Thoracic aorta (tissue), 2 donors: ENCODE data around the gene RAD51C. TPM values are rescaled to one million over a fixed set of nuclear protein-coding genes. Genes with fewer than 3 reads are reported as not detected.

Experiments
- ATAC-seq: fragments of 150-250 bp; one replicate; pipeline ENCODE4 v1.8.0; 2017; ENCODE audit warnings: low read depth; ENCODE audit not compliant: insufficient number of reproducible peaks, low FRiP score
- DNase-seq: peaks from one replicate; pipeline ENCODE4 v3.0.0-alpha.2; 2020; ENCODE audit warnings: low spot score
- H3K27ac ChIP-seq, 2 donors: fragments of 200-600 bp; sonication (generic); 1 replicate in 1 of 2; 2 replicates in 1 of 2; pipeline ENCODE4 v1.5.1; 2016; ENCODE audit warnings: mild to moderate bottlenecking in 2 of 2, moderate library complexity in 2 of 2
- H3K27me3 ChIP-seq: fragments of 200-600 bp; sonication (generic); replicated peaks from 2 replicates; pipeline ENCODE4 v1.6.0; 2016; ENCODE audit warnings: mild to moderate bottlenecking; ENCODE audit not compliant: insufficient read depth
- H3K36me3 ChIP-seq: fragments of 200-600 bp; sonication (generic); one replicate; pipeline ENCODE4 v1.5.1; 2016
- H3K4me1 ChIP-seq, 2 donors: fragments of 200-600 bp; sonication (generic); 1 replicate in 1 of 2; 2 replicates in 1 of 2; pipeline versions ENCODE4 v1.5.1 to v1.6.0; 2016; ENCODE audit warnings: low read depth in 2 of 2, mild to moderate bottlenecking in 1 of 2; ENCODE audit not compliant: control insufficient read depth in 1 of 2
- H3K4me3 ChIP-seq: fragments of 200-600 bp; sonication (generic); 2 replicates; pipeline ENCODE4 v1.5.1; 2016; ENCODE audit warnings: mild to moderate bottlenecking
- H3K9me3 ChIP-seq: fragments of 200-600 bp; sonication (generic); 2 replicates; pipeline ENCODE4 v1.5.1; 2016
- total RNA-seq, 2 donors: library from RNA; depleted of rRNA; stranded (reverse); fragments of >200 nt; gene quantifications; one replicate each; pipeline versions ENCODE4 v1.1.0 to v1.2.3, GENCODE V29; 2016
- TF ChIP-seq, protein P1 (sequence below): fragments of 200-600 bp; sonication (generic); IDR thresholded peaks from one replicate; pipeline ENCODE4 v1.5.1; 2019; ENCODE audit warnings: antibody characterized with exemption

Gene RAD51C
- total RNA-seq, 2 donors from 2014 or later: 14.6 to 15.4 TPM

DNA sequence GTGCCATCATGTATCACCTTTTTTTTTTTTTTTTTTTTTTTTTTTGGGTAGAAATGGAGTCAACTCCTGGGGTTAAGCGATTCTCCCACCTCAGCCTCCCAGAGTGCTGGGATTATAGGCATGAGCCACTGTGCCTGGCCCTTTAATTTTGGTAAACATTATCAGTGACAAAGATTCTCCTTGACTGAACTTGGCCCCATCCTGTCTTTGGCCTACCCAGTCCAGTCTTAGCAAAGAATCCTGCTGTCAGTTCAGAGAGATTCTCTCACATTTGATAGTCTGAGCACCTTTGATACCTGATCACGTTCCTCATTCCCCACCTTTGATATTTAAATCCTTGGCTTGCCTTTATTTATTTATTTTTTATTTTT, 11.5 kb downstream of the RAD51C start:
- H3K36me3 ChIP-seq: peaks cover 5% of the 10 kb centered on the region
- TF ChIP-seq, protein P1, sequence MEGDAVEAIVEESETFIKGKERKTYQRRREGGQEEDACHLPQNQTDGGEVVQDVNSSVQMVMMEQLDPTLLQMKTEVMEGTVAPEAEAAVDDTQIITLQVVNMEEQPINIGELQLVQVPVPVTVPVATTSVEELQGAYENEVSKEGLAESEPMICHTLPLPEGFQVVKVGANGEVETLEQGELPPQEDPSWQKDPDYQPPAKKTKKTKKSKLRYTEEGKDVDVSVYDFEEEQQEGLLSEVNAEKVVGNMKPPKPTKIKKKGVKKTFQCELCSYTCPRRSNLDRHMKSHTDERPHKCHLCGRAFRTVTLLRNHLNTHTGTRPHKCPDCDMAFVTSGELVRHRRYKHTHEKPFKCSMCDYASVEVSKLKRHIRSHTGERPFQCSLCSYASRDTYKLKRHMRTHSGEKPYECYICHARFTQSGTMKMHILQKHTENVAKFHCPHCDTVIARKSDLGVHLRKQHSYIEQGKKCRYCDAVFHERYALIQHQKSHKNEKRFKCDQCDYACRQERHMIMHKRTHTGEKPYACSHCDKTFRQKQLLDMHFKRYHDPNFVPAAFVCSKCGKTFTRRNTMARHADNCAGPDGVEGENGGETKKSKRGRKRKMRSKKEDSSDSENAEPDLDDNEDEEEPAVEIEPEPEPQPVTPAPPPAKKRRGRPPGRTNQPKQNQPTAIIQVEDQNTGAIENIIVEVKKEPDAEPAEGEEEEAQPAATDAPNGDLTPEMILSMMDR: no peak
- no peak for DNase-seq
- no peaks in the 10 kb centered on the region for H3K4me1 ChIP-seq
- no peak overlapping the region for H3K4me3 ChIP-seq
- H3K27ac ChIP-seq: no peak overlapping the region
- no peak for ATAC-seq
- no peaks in the 10 kb centered on the region for H3K27me3 ChIP-seq
- H3K9me3 ChIP-seq: no peaks in the 10 kb centered on the region

DNA sequence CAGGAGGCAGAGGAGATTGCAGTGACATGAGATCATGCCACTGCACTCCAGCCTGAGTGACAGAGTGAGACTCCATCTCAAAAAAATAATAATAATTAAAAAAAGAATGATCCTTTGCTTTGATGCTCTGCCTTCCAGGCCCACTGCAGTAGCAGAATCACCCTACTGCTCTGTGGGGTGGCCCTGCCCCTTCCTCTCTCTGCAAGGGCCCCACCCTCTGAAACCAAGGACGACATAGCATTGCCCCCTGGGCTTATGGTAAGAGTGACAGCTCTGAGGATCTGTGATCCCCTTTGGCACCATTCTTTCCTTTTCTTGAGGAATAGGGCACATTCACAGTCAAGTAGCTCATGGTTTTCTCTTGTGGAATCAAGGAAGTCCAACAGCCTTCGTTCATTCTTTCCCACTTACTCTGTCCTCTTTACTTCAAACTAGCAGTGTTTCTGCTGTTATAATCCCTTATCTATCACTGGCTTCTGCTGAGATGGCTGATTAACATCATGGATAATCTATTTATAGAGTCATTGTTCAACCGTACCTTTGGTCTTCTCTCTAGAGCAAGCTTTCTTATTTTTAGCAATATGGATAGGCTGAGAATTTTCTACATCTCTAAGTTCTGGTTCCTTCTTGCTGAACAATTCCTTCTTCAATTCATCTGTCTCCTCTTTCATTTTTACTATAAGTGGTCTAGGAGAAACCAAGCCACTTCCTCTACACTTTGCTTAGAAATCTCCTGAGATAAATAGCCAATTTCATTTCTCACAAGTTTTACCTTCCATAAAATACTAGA, 14.1 kb downstream of the RAD51C start:
- TF ChIP-seq, protein P1: no peak
- ATAC-seq (no peak), DNase-seq (no peak)
- Histone ChIP-seq H3K27me3 (no peaks in the 10 kb centered on the region), H3K4me3 (no peak overlapping the region), H3K27ac (no peak overlapping the region), H3K36me3 (peaks cover 7% of the 10 kb centered on the region), H3K4me1 (no peaks in the 10 kb centered on the region), H3K9me3 (no peaks in the 10 kb centered on the region)

DNA sequence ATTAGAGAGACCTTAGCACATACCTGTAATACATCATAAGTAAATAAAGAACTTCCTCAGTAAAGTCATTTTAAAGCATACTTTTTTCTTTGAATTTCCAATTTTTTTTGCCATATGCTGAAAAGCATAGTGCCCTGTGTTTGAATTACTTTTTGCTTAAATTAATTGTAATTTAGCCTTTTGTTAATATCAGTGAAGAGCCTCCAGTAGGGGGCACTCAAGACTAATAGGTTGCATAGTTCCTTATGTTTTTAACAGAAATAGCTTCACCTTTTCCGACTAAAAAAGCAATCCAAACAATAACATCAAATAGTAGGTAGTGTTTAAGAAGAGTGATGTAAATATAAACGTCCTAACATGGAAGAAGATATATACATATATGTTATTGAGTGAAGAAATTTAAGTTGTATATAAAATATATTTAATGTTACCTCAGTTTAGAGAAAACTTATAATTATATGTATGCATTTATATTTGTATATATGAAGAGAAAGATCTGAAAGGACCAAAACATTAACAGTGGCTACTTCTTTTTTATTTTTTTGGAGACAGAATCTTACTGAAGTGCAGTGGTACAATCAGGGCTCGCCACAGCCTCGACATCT, 18.6 kb downstream of the RAD51C start:
- DNase-seq: no peak
- no peaks in the 10 kb centered on the region for H3K4me1 ChIP-seq
- H3K4me3 ChIP-seq: no peak overlapping the region
- TF ChIP-seq, protein P1: peak; percentile 66
- H3K27me3 ChIP-seq: no peaks in the 10 kb centered on the region
- no peaks in the 10 kb centered on the region for H3K9me3 ChIP-seq
- ATAC-seq: no peak
- no peak overlapping the region for H3K27ac ChIP-seq
- peaks cover 12% of the 10 kb centered on the region for H3K36me3 ChIP-seq

DNA sequence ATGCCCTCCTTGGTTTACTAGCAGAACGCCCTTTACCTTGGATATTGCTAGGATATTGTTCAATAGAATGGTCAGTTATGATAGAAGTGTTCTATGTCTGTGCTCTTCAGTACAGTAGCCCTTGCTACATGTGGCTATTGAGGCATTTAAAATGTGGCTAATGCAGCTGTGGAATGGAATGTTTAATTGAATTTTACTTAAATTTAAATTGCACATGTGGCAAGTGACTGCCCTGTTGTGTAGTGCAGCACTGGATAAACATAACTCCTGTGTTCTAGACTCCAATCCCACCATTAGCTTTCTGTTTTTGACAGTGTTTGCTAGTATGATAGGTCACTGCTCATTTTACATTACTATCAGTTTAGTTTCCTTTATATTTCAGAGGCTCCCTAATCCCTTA, 29.9 kb downstream of the RAD51C start:
- Histone ChIP-seq H3K4me1 (no peaks in the 10 kb centered on the region), H3K36me3 (peaks cover 7% of the 10 kb centered on the region), H3K27ac (no peak overlapping the region), H3K9me3 (no peaks in the 10 kb centered on the region), H3K27me3 (no peaks in the 10 kb centered on the region), H3K4me3 (no peak overlapping the region)
- DNase-seq (no peak), ATAC-seq (no peak)
- TF ChIP-seq, protein P1: no peak

DNA sequence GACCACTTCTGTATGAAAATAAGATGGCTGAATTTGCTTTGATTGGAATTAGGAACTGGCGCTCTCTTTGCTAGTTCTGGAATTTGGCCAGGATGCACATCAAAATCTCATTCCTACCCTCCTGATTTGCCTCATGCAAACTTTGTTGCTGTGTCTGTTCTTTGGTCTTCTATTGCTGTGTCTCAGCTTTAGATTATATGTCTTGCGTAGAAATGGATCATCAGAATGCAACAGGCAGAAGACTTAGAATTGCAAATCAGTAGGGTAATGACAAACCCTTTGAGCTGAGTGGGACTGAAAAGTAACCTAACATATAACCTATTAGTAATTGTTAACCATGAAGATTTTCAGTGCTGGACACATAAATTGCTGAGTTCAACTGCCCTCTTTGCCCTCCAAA, 30.3 kb downstream of the RAD51C start:
- Histone ChIP-seq H3K4me1 (no peaks in the 10 kb centered on the region), H3K27ac (no peak overlapping the region), H3K9me3 (no peaks in the 10 kb centered on the region), H3K27me3 (no peaks in the 10 kb centered on the region), H3K4me3 (no peak overlapping the region), H3K36me3 (peaks cover 7% of the 10 kb centered on the region)
- DNase-seq (no peak), ATAC-seq (no peak)
- TF ChIP-seq, protein P1: no peak
